HFF-Myc (cell line): ENCODE results near the gene FAM78A.
A peak's percentile ranks its signal among the peaks of the same experiment; 100 is the strongest.

Source experiments
- DNase-seq: peaks from one replicate; pipeline ENCODE4 v3.0.0-alpha.2; 2011; ENCODE audit warnings: low read depth; ENCODE audit errors: extremely low read depth
- H3K4me3 ChIP-seq: replicated peaks from 2 replicates; pipeline ENCODE4 v1.5.1; 2011; ENCODE audit warnings: low read depth, mild to moderate bottlenecking, control low read depth, low read length
- CTCF ChIP-seq: IDR thresholded peaks from 2 replicates; pipeline ENCODE4 v1.5.1; 2012; ENCODE audit warnings: mild to moderate bottlenecking, low read depth, low read length, control low read depth; ENCODE audit errors: missing control alignments

Gene FAM78A

DNA sequence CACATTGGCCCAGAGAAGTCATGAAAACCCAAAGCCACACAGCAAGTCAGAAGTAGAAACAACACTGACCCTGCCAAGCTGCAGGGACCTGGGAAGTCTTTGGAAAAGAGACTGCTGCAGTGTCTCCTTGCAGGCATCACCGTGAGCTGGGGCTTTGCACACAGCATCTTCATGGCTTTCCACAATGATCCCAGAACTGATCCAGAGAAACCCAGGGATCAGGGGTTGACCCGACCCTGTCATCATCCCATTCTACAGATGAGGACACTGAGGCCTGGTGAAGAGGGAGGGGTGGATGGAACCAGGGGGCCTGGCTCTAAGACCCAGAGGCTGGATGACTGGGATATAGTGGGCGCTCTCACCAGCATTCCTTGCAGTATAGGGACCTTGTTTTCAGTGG, 4.3 kb upstream of the FAM78A start:
- DNase-seq = no peak
- TF ChIP-seq CTCF = no peak
- no peak overlapping the region for H3K4me3 ChIP-seq

DNA sequence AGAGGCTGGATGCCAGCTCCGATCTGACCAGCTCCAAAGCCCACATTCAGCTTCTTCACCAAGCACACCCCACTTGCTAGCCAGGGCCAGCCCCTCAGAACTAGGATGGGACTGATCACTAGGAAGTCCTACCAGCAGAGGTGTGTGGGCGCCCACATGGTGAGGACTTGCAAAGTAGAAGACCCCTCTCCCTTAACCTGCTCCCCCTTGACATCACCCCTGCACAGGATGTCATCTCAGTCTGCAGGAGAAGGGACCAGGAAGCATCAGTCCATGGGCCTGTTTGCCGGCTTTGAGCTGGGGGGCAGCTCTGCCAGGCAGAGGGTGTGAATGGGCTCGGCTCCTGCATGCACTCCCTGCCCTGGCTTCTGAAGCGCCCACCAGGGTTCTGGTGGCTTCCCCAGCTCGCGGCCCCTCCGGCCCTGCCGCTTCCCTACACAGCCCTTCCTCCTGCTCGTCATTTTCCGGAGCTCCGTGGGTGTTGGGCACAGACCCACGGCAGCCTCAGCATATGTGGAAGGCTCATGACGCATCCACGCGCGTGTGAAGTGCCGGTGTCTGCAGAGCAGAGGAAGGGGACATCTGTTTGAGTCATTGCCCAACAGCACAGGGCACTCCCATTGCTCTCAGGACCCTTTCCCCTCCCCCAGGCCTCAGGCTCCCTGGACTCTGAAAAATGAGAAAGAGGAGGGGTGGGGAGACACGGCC, 3.7 kb upstream of the FAM78A start:
- H3K4me3 ChIP-seq = no peak overlapping the region
- DNase-seq = no peak
- TF ChIP-seq CTCF = no peak

GRCh38 chr9:131279196-131279862, 3.0 kb upstream of the FAM78A start:
- TF ChIP-seq CTCF = no peak
- no peak overlapping the region for H3K4me3 ChIP-seq
- DNase-seq = no peak

- DNase-seq = no peak
- no peak for TF ChIP-seq CTCF
- H3K4me3 ChIP-seq = no peak overlapping the region
These were observed 2.4 kb upstream of the FAM78A start for GRCh38 chr9:131278702-131279111.

DNA sequence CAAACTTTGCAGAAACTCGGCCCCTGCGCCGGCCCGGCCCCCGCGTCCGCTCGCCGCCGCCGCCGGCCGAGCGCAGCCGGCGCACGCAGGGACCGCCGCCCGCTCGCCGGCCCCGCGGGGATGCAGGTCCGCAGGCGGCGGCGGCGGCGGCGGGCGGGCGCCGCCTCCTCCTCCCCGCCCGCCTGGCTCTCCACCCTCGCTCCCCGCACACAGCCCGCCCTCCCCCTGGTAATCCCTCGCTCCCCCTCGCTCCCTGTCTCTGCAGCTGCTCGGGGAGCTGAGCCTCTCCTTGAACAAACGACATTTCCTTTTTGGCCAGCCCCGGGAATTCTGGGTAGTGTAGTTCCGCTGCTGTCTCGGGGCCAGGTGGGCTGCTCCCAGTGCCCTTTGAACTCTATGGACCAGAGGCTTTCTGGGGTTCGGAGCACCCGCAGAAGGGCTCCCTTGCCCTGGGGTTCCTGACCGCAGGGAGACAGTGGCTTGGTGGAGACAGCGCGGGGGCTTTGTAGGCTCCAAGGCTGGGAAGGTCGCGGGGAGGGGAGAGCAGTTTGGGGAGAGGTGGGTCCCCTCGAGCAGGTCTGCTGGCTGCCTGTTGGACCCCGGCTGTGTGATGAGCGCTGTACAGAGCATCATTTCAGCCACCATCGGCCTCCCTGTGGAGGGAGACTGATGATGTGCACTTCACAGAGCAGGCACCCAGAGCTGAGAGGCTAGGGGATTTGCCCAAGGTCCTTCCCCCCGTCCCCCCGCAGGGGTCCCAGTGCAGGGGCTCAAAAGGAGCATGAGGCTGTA, 1.8 kb upstream of the FAM78A start:
- no peak for TF ChIP-seq CTCF
- DNase-seq = peak; percentile 22
- H3K4me3 ChIP-seq = peak overlapping the region; percentile 32

- no peak for TF ChIP-seq CTCF
- peak overlapping the region; percentile 32 for H3K4me3 ChIP-seq
- no peak for DNase-seq
These were observed 1.1 kb upstream of the FAM78A start for GRCh38 chr9:131277287-131277909.
